RPMI8226 (cell line): ENCODE results near the gene ABHD8.

ENCODE experiments used
- DNase-seq: peaks from one replicate; pipeline ENCODE4 v3.0.0-alpha.2; 2015

ABHD8 gene

GRCh38 chr19:17332677-17333581, 29.7 kb upstream of the ABHD8 start:
- DNase-seq, result peak; percentile 31

- DNase-seq, result no peak
Observed at GRCh38 chr19:17332360-17332676, 29.1 kb upstream of the ABHD8 start.

GRCh38 chr19:17331045-17331558, 27.9 kb upstream of the ABHD8 start:
- DNase-seq, result no peak

GRCh38 chr19:17330262-17331044, 27.2 kb upstream of the ABHD8 start:
- DNase-seq, result no peak

- no peak for DNase-seq
Observed at GRCh38 chr19:17329366-17330261, 26.4 kb upstream of the ABHD8 start.

GRCh38 chr19:17328517-17329365, 25.5 kb upstream of the ABHD8 start:
- no peak for DNase-seq

- DNase-seq, result no peak
Observed at GRCh38 chr19:17327654-17328516, 24.7 kb upstream of the ABHD8 start.

GRCh38 chr19:17327068-17327653, 23.9 kb upstream of the ABHD8 start:
- DNase-seq, result no peak

- no peak for DNase-seq
Observed at GRCh38 chr19:17326595-17326966, 23.4 kb upstream of the ABHD8 start.

GRCh38 chr19:17325881-17326594, 22.8 kb upstream of the ABHD8 start:
- DNase-seq, result no peak

- DNase-seq, result no peak
Observed at GRCh38 chr19:17325133-17325532, 21.9 kb upstream of the ABHD8 start.

GRCh38 chr19:17324357-17325114, 21.3 kb upstream of the ABHD8 start:
- DNase-seq, result no peak

- DNase-seq, result no peak
Observed at GRCh38 chr19:17323964-17324332, 20.7 kb upstream of the ABHD8 start.

- no peak for DNase-seq
Observed at GRCh38 chr19:17323300-17323963, 20.2 kb upstream of the ABHD8 start.

GRCh38 chr19:17322854-17323253, 19.6 kb upstream of the ABHD8 start:
- no peak for DNase-seq

- no peak for DNase-seq
Observed at GRCh38 chr19:17321655-17322489, 18.6 kb upstream of the ABHD8 start.

GRCh38 chr19:17320435-17320834, 17.2 kb upstream of the ABHD8 start:
- DNase-seq, result no peak
